A549 (cell line): ENCODE results near the gene CDKN1C.

Experiments used
- CTCF ChIP-seq: fragments of >200 bp; sonication (Bioruptor Twin); formaldehyde crosslinking; IDR thresholded peaks from 3 replicates; pipeline ENCODE4 v1.5.1; 2016
- EP300 ChIP-seq, 2 experiments: fragments of >200 bp; sonication (Bioruptor Twin); formaldehyde crosslinking; IDR thresholded peaks; 2 replicates in 1 of 2; 3 replicates in 1 of 2; pipeline ENCODE4 v1.6.1; 2016 to 2017
- POLR2A ChIP-seq: IDR thresholded peaks from 2 replicates; pipeline ENCODE4 v1.6.1; 2012; ENCODE audit warnings: mild to moderate bottlenecking, low read length
- RAD21 ChIP-seq, 2 experiments: fragments of >200 bp in 1 of 2; sonication (Bioruptor Twin) in 1 of 2; formaldehyde crosslinking in 1 of 2; IDR thresholded peaks in 1 of 2; conservative IDR thresholded peaks in 1 of 2; 2 replicates in 1 of 2; 3 replicates in 1 of 2; pipeline ENCODE4 v1.6.1; 2012 to 2018; ENCODE audit warnings: inconsistent platforms in 1 of 2
- USF2 ChIP-seq: fragments of 450-650 bp; IDR thresholded peaks from 2 replicates; pipeline ENCODE4 v1.6.1; 2014; ENCODE audit warnings: antibody characterized with exemption

GRCh38 chr11:2863276-2863618, 22.3 kb downstream of the CDKN1C start:
- TF ChIP-seq EP300 (IDR thresholded peaks at IDR 0.05) = no peak
- no peak for TF ChIP-seq POLR2A
- no peak for TF ChIP-seq USF2
- no peak for TF ChIP-seq CTCF
- no peak for TF ChIP-seq RAD21 (conservative IDR thresholded peaks at IDR 0.05 in 1 of 2, IDR thresholded peaks at IDR 0.05 in 1 of 2)
